Lower leg skin (tissue), 4 donors: ENCODE data around the gene PRKAA2. TPM values are rescaled to one million over a fixed set of nuclear protein-coding genes. Genes with fewer than 3 reads are reported as not detected.

Source experiments
- DNase-seq, 2 donors: peaks; one replicate each; pipeline ENCODE4 v3.0.0-alpha.2; 2019; ENCODE audit warnings: low spot score in 2 of 2
- H3K4me3 ChIP-seq: fragments of 200-600 bp; sonication (generic); 2 replicates; pipeline ENCODE4 v1.5.1; 2017; ENCODE audit warnings: mild to moderate bottlenecking, low read depth; ENCODE audit not compliant: poor library complexity, severe bottlenecking
- POLR2A ChIP-seq, 2 donors: fragments of 450-650 bp; IDR thresholded peaks; one replicate each; pipeline ENCODE4 v1.6.1; 2016 to 2017; ENCODE audit warnings: antibody characterized with exemption in 2 of 2, mild to moderate bottlenecking in 1 of 2, moderate library complexity in 1 of 2
- WGBS, 2 donors: methylation state at CpG; one replicate each; pipeline ENCODE4 v1.1.5; 2018; 5-methylcytosine and 5-hydroxymethylcytosine counted together
- intact Hi-C: fragments of 100-400 bp; cut with DNase I; formaldehyde crosslinking; loops from one replicate; pipeline ENCODE4 v1.15.0; 2023; ENCODE audit warnings: low total_unique reads
- total RNA-seq, 4 donors: library from RNA; depleted of rRNA; stranded (reverse); fragments of >200 nt; gene quantifications; one replicate each; pipeline ENCODE4 v1.1.0, GENCODE V29; 2016
- TF ChIP-seq, protein P1 (sequence below), 3 donors: fragments of 450-650 bp; IDR thresholded peaks; one replicate each; pipeline ENCODE4 v1.5.1; 2016; ENCODE audit warnings: antibody characterized with exemption in 3 of 3, mild to moderate bottlenecking in 3 of 3, moderate library complexity in 2 of 3

Gene PRKAA2
- total RNA-seq, 4 donors from 2014 or later = 0.69 to 2.1 (median 1.2) TPM

DNA sequence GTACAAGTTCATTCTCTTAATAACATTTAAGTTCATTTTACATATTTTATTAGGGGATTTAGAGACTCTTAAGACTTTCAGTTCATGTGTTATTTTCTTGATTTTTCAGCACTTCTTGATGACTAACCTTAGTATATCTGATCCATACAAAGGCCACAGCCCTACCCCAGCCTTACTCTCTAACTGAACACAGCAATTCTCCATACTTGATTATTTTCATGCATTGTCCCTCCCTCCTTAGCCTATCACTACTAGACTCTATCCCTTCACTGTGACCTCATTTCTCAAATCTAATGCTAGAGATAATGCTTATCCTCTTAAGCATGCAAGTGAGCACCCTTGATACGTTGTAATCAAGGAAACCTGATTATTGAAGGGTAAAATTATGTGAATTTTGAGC is 15.2 kb downstream of the PRKAA2 start:
- intact Hi-C loops = no loop called here
- 76 to 83% methylated on average over 1 of the region's 1 CpG for WGBS, 2 donors
- DNase-seq = no peak
- no peak for TF ChIP-seq POLR2A (IDR thresholded peaks at IDR 0.05)
- TF ChIP-seq, protein P1, sequence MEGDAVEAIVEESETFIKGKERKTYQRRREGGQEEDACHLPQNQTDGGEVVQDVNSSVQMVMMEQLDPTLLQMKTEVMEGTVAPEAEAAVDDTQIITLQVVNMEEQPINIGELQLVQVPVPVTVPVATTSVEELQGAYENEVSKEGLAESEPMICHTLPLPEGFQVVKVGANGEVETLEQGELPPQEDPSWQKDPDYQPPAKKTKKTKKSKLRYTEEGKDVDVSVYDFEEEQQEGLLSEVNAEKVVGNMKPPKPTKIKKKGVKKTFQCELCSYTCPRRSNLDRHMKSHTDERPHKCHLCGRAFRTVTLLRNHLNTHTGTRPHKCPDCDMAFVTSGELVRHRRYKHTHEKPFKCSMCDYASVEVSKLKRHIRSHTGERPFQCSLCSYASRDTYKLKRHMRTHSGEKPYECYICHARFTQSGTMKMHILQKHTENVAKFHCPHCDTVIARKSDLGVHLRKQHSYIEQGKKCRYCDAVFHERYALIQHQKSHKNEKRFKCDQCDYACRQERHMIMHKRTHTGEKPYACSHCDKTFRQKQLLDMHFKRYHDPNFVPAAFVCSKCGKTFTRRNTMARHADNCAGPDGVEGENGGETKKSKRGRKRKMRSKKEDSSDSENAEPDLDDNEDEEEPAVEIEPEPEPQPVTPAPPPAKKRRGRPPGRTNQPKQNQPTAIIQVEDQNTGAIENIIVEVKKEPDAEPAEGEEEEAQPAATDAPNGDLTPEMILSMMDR (IDR thresholded peaks at IDR 0.05) = no peak
- no peak overlapping the region for H3K4me3 ChIP-seq

DNA sequence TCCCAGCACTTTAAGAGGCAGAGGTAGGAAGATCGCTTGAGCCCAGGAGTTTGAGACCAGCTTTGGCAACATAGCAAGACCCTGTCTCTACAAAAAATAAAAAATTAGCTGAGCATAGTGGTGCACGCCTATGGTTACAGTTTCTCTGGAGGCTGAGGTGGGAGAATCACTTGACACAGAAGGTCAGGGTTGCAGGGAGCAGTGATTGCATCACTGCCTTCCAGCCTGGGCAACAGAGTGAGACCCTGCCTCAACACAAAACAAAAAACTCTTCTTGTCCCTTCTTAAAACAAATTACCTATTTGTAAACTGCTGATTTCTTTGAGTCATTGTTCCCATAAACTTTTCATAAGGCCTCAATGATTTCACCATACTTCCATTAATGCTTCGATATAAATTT is 18.7 kb downstream of the PRKAA2 start:
- no peak for DNase-seq
- H3K4me3 ChIP-seq = no peak overlapping the region
- intact Hi-C loops = no loop called here
- no peak for TF ChIP-seq POLR2A (IDR thresholded peaks at IDR 0.05)
- TF ChIP-seq, protein P1 (IDR thresholded peaks at IDR 0.05) = no peak
- 77 to 78% methylated on average over 3 of the region's 3 CpGs for WGBS, 2 donors

GRCh38 chr1:56665384-56665783 is 20.3 kb downstream of the PRKAA2 start:
- H3K4me3 ChIP-seq = no peak overlapping the region
- TF ChIP-seq POLR2A (IDR thresholded peaks at IDR 0.05) = no peak
- TF ChIP-seq, protein P1 (IDR thresholded peaks at IDR 0.05) = no peak
- DNase-seq = no peak
- 93 to 94% methylated on average over 1 of the region's 1 CpG for WGBS, 2 donors
- intact Hi-C loops = no loop called here

DNA sequence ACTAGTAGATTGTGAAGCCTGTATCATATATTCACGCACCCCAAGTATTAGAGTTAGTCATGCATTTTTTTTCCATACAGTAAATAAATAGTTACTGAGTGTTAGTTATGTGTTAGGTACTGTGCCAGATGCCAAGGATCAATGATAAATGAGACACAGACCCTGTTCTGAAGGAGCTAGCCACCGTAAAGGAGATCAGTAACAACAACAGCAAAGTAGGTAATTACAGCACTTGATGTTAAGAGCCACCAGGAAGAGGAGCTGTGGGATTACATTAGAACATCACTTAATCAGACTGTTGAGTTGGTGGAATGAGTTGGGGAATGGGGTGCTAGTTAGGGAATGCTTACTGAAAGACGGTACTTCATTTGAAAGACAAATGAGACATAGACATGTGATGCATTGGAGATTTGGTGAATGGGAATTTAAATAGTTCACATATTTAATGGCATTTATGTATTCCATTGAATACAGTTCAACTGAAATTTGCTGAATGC is 21.0 kb downstream of the PRKAA2 start:
- 85 to 86% methylated on average over 3 of the region's 3 CpGs for WGBS, 2 donors
- TF ChIP-seq, protein P1 (IDR thresholded peaks at IDR 0.05) = no peak
- TF ChIP-seq POLR2A (IDR thresholded peaks at IDR 0.05) = no peak
- DNase-seq = no peak
- H3K4me3 ChIP-seq = no peak overlapping the region
- intact Hi-C loops = no loop called here

GRCh38 chr1:56670350-56670749 is 25.2 kb downstream of the PRKAA2 start:
- 41 to 86% methylated on average over 2 of the region's 2 CpGs for WGBS, 2 donors
- intact Hi-C loops = no loop called here
- DNase-seq = no peak
- no peak for TF ChIP-seq POLR2A (IDR thresholded peaks at IDR 0.05)
- TF ChIP-seq, protein P1 (IDR thresholded peaks at IDR 0.05) = no peak
- no peak overlapping the region for H3K4me3 ChIP-seq

DNA sequence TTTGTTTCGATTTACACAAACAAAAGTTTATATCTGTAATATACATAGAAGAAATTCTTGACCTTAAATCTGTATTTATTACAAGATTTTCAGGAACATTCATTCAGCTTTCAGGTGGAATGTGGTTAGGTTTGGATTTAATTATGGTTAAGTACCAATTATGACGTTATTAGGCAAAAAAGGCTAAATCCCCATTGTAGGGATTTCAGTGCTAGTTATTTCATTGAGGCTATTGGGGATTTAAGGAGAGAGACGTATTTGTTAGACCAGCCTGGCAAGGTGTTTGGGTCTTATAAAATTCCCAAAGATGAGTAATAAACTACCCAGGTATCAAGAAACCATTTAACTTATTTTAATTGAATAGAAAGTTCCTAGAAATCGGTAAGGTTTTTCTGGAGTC is 26.0 kb downstream of the PRKAA2 start:
- DNase-seq = no peak
- H3K4me3 ChIP-seq = no peak overlapping the region
- WGBS, 2 donors = 79 to 84% methylated on average over 4 of the region's 4 CpGs
- intact Hi-C loops = no loop called here
- TF ChIP-seq POLR2A (IDR thresholded peaks at IDR 0.05) = no peak
- TF ChIP-seq, protein P1 (IDR thresholded peaks at IDR 0.05) = no peak
